Measurements from ENCODE around the gene DPF3. TPM values are rescaled to one million over a fixed set of nuclear protein-coding genes. Genes with fewer than 3 reads are reported as not detected.

The DPF3 gene
- total and polyA plus RNA-seq, 11 donors: 13.5 to 53.8 (median 37.0) TPM

- DNase-seq (no peak), ATAC-seq (peak in 1 of 4 donors; percentile 39)
- no peaks in the 10 kb centered on the region for H3K9me3 ChIP-seq
- TF ChIP-seq POLR2A (IDR thresholded peaks at IDR 0.05): no peak
- no peak for TF ChIP-seq CTCF (IDR thresholded peaks at IDR 0.05)
- H3K4me3 ChIP-seq: no peak overlapping the region
- peaks cover 0 to 25% (median 16%) of the 10 kb centered on the region in 12 donors for H3K4me1 ChIP-seq
- no peak overlapping the region for H3K27ac ChIP-seq
- WGBS, 4 donors: 60 to 76% (median 65%) methylated on average over 4 to 5 of the region's 5 CpGs
- H3K36me3 ChIP-seq: no peaks in the 10 kb centered on the region
- intact Hi-C loops (cut with DNase I): no loop called here
- no peaks in the 10 kb centered on the region for H3K27me3 ChIP-seq
Observed at GRCh38 chr14:72651714-72652113, 242.2 kb downstream of the DPF3 start.

GRCh38 chr14:72651081-72651480 lies 242.8 kb downstream of the DPF3 start:
- Histone ChIP-seq H3K4me3 (no peak overlapping the region), H3K9me3 (no peaks in the 10 kb centered on the region), H3K36me3 (no peaks in the 10 kb centered on the region), H3K27ac (no peak overlapping the region), H3K4me1 (peaks cover 0 to 25% (median 16%) of the 10 kb centered on the region in 12 donors), H3K27me3 (no peaks in the 10 kb centered on the region)
- intact Hi-C loops (cut with DNase I): no loop called here
- TF ChIP-seq POLR2A (IDR thresholded peaks at IDR 0.05) (no peak), CTCF (IDR thresholded peaks at IDR 0.05) (no peak)
- WGBS, 4 donors: 12 to 30% (median 25%) methylated on average over 6 of the region's 6 CpGs
- peak in 1 of 5 donors; percentile 31 for DNase-seq
- peak in 3 of 4 donors; percentile 14 to 50 (median 38) for ATAC-seq

GRCh38 chr14:72649603-72650227 lies 244.2 kb downstream of the DPF3 start:
- H3K36me3 ChIP-seq: no peaks in the 10 kb centered on the region
- H3K27me3 ChIP-seq: no peaks in the 10 kb centered on the region
- intact Hi-C loops (cut with DNase I): no loop called here
- 80 to 84% (median 80%) methylated on average over 10 of the region's 10 CpGs for WGBS, 4 donors
- ATAC-seq: no peak
- TF ChIP-seq POLR2A (IDR thresholded peaks at IDR 0.05) (no peak), CTCF (IDR thresholded peaks at IDR 0.05) (no peak)
- H3K4me1 ChIP-seq: peaks cover 0 to 25% (median 16%) of the 10 kb centered on the region in 12 donors
- H3K4me3 ChIP-seq: no peak overlapping the region
- no peaks in the 10 kb centered on the region for H3K9me3 ChIP-seq
- DNase-seq: no peak
- no peak overlapping the region for H3K27ac ChIP-seq

GRCh38 chr14:72647782-72648181 lies 246.1 kb downstream of the DPF3 start:
- intact Hi-C loops (cut with DNase I): no loop called here
- no peak overlapping the region for H3K27ac ChIP-seq
- 74 to 82% (median 79%) methylated on average over 9 of the region's 9 CpGs for WGBS, 4 donors

More at GRCh38 chr14:72647782-72648181, 246.1 kb downstream of the DPF3 start:
- H3K4me1 ChIP-seq: peaks cover 0 to 37% (median 22%) of the 10 kb centered on the region in 12 donors
- H3K36me3 ChIP-seq: no peaks in the 10 kb centered on the region
- H3K9me3 ChIP-seq: no peaks in the 10 kb centered on the region
- ATAC-seq (no peak), DNase-seq (no peak)
- no peak for TF ChIP-seq CTCF (IDR thresholded peaks at IDR 0.05)
- TF ChIP-seq POLR2A (IDR thresholded peaks at IDR 0.05): no peak
- H3K4me3 ChIP-seq: no peak overlapping the region
- no peaks in the 10 kb centered on the region for H3K27me3 ChIP-seq

Measured in heart left ventricle (tissue), 16 donors.